GM23248 (cell line): ENCODE data around the gene IFT43.

Experiments used
- EZH2 ChIP-seq: fragments of 200-600 bp; sonication (generic); IDR thresholded peaks from 2 replicates; pipeline ENCODE4 v1.6.1; 2018; ENCODE audit warnings: antibody characterized with exemption, mild to moderate bottlenecking; ENCODE audit not compliant: insufficient read depth, poor library complexity, severe bottlenecking
- EZH2phosphoT487 ChIP-seq: fragments of 200-600 bp; sonication (generic); IDR thresholded peaks from 2 replicates; pipeline ENCODE4 v1.6.1; 2018; ENCODE audit warnings: antibody characterized with exemption, moderate library complexity, mild to moderate bottlenecking, low read depth; ENCODE audit not compliant: insufficient read depth

DNA sequence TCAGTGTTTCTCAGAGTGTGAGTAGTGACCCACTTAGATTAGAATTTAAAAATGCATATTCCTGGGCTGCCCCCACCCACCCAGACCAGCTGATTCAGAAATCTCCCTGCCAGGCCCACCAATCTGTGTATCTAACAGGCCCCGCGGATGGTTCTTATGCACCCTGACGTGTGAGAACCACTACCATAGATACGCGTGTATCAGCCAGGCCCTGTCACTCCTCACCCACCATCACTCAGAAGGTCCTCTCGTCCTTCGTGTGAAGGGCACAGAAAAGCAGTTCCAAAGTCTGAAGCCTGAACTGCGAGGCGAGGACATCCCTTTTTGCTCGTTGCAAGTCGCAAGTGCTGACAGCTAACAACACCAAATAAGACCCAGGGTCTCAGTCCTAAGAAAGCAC, 72.4 kb downstream of the IFT43 start:
- TF ChIP-seq EZH2 = no peak
- no peak for TF ChIP-seq EZH2phosphoT487
